ENCODE data around the gene ABCB11. TPM values are rescaled to one million over a fixed set of nuclear protein-coding genes. Genes with fewer than 3 reads are reported as not detected.
"Not testable (repeated sequence)": the region's sequence is repeated elsewhere in the genome, so short reads cannot be mapped to it uniquely, and the experiment has no call there.

The ABCB11 gene
- total RNA-seq, 1 experiment from 2014 or later: not detected

- DNase-seq (ENCODE audit: low spot score): no peak
- Histone ChIP-seq H3K27me3 (replicated peaks; ENCODE audit: insufficient read depth, low read depth, low read length, poor library complexity) (peaks cover 5% of the 10 kb centered on the region), H3K36me3 (ENCODE audit: insufficient read depth, low read length, poor library complexity, severe bottlenecking) (no peaks in the 10 kb centered on the region), H3K4me3 (ENCODE audit: low read depth, low read length, poor library complexity, severe bottlenecking) (no peak overlapping the region), H3K27ac (ENCODE audit: low read depth, low read length, poor library complexity, severe bottlenecking) (no peak overlapping the region), H3K9me3 (ENCODE audit: low read depth, low read length, poor library complexity, severe bottlenecking) (no peaks in the 10 kb centered on the region), H3K4me1 (ENCODE audit: insufficient read depth, low read length, poor library complexity, severe bottlenecking) (no peaks in the 10 kb centered on the region)
- POLR2A ChIA-PET (ENCODE audit: low non-redundant PET): no interaction called here
- TF ChIP-seq CTCF (conservative IDR thresholded peaks at IDR 0.05; ENCODE audit: low read depth, low read length) (no peak), EZH2 (IDR thresholded peaks at IDR 0.05; ENCODE audit: borderline replicate concordance, low read depth, low read length, poor library complexity, severe bottlenecking) (no peak)
- CTCF ChIA-PET: no interaction called here
- no TSS peak for BruUV-seq (replicated peaks)
- intact Hi-C loops (cut with micrococcal nuclease; ENCODE audit: unreplicated experiment): no loop called here
Observed at GRCh38 chr2:169014780-169015179, 16.3 kb downstream of the ABCB11 start.

GRCh38 chr2:169013628-169014026 is 17.5 kb downstream of the ABCB11 start:
- intact Hi-C loops (cut with micrococcal nuclease; ENCODE audit: unreplicated experiment): no loop called here
- DNase-seq (ENCODE audit: low spot score): no peak
- H3K27ac ChIP-seq (ENCODE audit: low read depth, low read length, poor library complexity, severe bottlenecking): no peak overlapping the region
- H3K4me1 ChIP-seq (ENCODE audit: insufficient read depth, low read length, poor library complexity, severe bottlenecking): no peaks in the 10 kb centered on the region
- TF ChIP-seq CTCF (conservative IDR thresholded peaks at IDR 0.05; ENCODE audit: low read depth, low read length): no peak
- TF ChIP-seq EZH2 (IDR thresholded peaks at IDR 0.05; ENCODE audit: borderline replicate concordance, low read depth, low read length, poor library complexity, severe bottlenecking): no peak
- no peaks in the 10 kb centered on the region for H3K27me3 ChIP-seq (replicated peaks; ENCODE audit: insufficient read depth, low read depth, low read length, poor library complexity)
- H3K9me3 ChIP-seq (ENCODE audit: low read depth, low read length, poor library complexity, severe bottlenecking): no peaks in the 10 kb centered on the region
- no TSS peak for BruUV-seq (replicated peaks)
- CTCF ChIA-PET: no interaction called here
- no peaks in the 10 kb centered on the region for H3K36me3 ChIP-seq (ENCODE audit: insufficient read depth, low read length, poor library complexity, severe bottlenecking)
- POLR2A ChIA-PET (ENCODE audit: low non-redundant PET): no interaction called here
- H3K4me3 ChIP-seq (ENCODE audit: low read depth, low read length, poor library complexity, severe bottlenecking): no peak overlapping the region

- no TSS peak for BruUV-seq (replicated peaks)
Observed at GRCh38 chr2:169012812-169013627, 18.1 kb downstream of the ABCB11 start.

GRCh38 chr2:169012191-169012792 is 18.8 kb downstream of the ABCB11 start:
- BruUV-seq (replicated peaks); DNase-seq (ENCODE audit: low spot score); POLR2A ChIA-PET (ENCODE audit: low non-redundant PET); H3K4me1 ChIP-seq (ENCODE audit: insufficient read depth, low read length, poor library complexity, severe bottlenecking); CTCF ChIA-PET; intact Hi-C loops (cut with micrococcal nuclease; ENCODE audit: unreplicated experiment); H3K27me3 ChIP-seq (replicated peaks; ENCODE audit: insufficient read depth, low read depth, low read length, poor library complexity); H3K36me3 ChIP-seq (ENCODE audit: insufficient read depth, low read length, poor library complexity, severe bottlenecking); H3K4me3 ChIP-seq (ENCODE audit: low read depth, low read length, poor library complexity, severe bottlenecking); H3K27ac ChIP-seq (ENCODE audit: low read depth, low read length, poor library complexity, severe bottlenecking); H3K9me3 ChIP-seq (ENCODE audit: low read depth, low read length, poor library complexity, severe bottlenecking): not testable (repeated sequence)

More at GRCh38 chr2:169012812-169013627, 18.1 kb downstream of the ABCB11 start:
- H3K27me3 ChIP-seq (replicated peaks; ENCODE audit: insufficient read depth, low read depth, low read length, poor library complexity): no peaks in the 10 kb centered on the region
- TF ChIP-seq EZH2 (IDR thresholded peaks at IDR 0.05; ENCODE audit: borderline replicate concordance, low read depth, low read length, poor library complexity, severe bottlenecking) (no peak), CTCF (conservative IDR thresholded peaks at IDR 0.05; ENCODE audit: low read depth, low read length) (no peak)
- no peak overlapping the region for H3K4me3 ChIP-seq (ENCODE audit: low read depth, low read length, poor library complexity, severe bottlenecking)
- no peak overlapping the region for H3K27ac ChIP-seq (ENCODE audit: low read depth, low read length, poor library complexity, severe bottlenecking)
- POLR2A ChIA-PET (ENCODE audit: low non-redundant PET): no interaction called here
- no peaks in the 10 kb centered on the region for H3K4me1 ChIP-seq (ENCODE audit: insufficient read depth, low read length, poor library complexity, severe bottlenecking)
- no peaks in the 10 kb centered on the region for H3K36me3 ChIP-seq (ENCODE audit: insufficient read depth, low read length, poor library complexity, severe bottlenecking)
- no peak for DNase-seq (ENCODE audit: low spot score)
- intact Hi-C loops (cut with micrococcal nuclease; ENCODE audit: unreplicated experiment): no loop called here
- H3K9me3 ChIP-seq (ENCODE audit: low read depth, low read length, poor library complexity, severe bottlenecking): no peaks in the 10 kb centered on the region
- CTCF ChIA-PET: no interaction called here

All from A673 (cell line).